ENCODE data around the gene MFSD11. TPM values are rescaled to one million over a fixed set of nuclear protein-coding genes. Genes with fewer than 3 reads are reported as not detected.
A peak's percentile ranks its signal among the peaks of the same experiment; 100 is the strongest.
"Not testable (repeated sequence)": the region's sequence is repeated elsewhere in the genome, so short reads cannot be mapped to it uniquely, and the experiment has no call there.

MFSD11 gene
- total and polyA plus RNA-seq, 2 of the 4 experiments (the other 2 are of a cell fraction): 12.3 to 16.1 TPM

- H2BK120ac ChIP-seq (ENCODE audit: low read depth, low read length); DNase-seq; ATAC-seq (ENCODE audit: low read depth); CTCF ChIA-PET; H2BK5ac ChIP-seq (ENCODE audit: low read depth, low read length, poor library complexity, severe bottlenecking); H3K4me1 ChIP-seq (ENCODE audit: control insufficient read depth, insufficient read depth, low read length); H3K9me1 ChIP-seq (ENCODE audit: insufficient read depth, low read length); H3K4ac ChIP-seq (ENCODE audit: low read depth, low read length); H3K18ac ChIP-seq (ENCODE audit: low read depth, low read length); H3K4me2 ChIP-seq (ENCODE audit: low read depth, low read length); in situ Hi-C loops (cut with MboI; ENCODE audit: low sequenced_read_pairs); H3K14ac ChIP-seq (replicated peaks; ENCODE audit: low read depth, low read length); H2BK15ac ChIP-seq (ENCODE audit: low read depth, low read length); H2AFZ ChIP-seq (replicated peaks; ENCODE audit: low read length, poor library complexity); BruUV-seq (replicated peaks); H3K4me3 ChIP-seq (ENCODE audit: insufficient read depth, low read depth, low read length); H3K56ac ChIP-seq (ENCODE audit: extremely low read depth, insufficient read depth, low read length); H4K5ac ChIP-seq (ENCODE audit: low read depth, low read length); H3K23ac ChIP-seq (ENCODE audit: low read depth, low read length); H2BK20ac ChIP-seq (ENCODE audit: low read depth, low read length); intact Hi-C loops (cut with micrococcal nuclease); H3K27ac ChIP-seq (ENCODE audit: insufficient read depth, low read length); dilution Hi-C loops (cut with HindIII; ENCODE audit: low sequenced_read_pairs, unreplicated experiment); H4K91ac ChIP-seq (ENCODE audit: insufficient read depth, low read depth, low read length); H2AK5ac ChIP-seq (ENCODE audit: low read depth, low read length); H3K9ac ChIP-seq (ENCODE audit: low read depth, low read length); H3K27me3 ChIP-seq (ENCODE audit: control insufficient read depth, insufficient read depth, low read length); H2AK9ac ChIP-seq (replicated peaks; ENCODE audit: low read depth, low read length, poor library complexity); H4K8ac ChIP-seq (ENCODE audit: low read depth in 2 of 2, low read length in 2 of 2); POLR2A ChIA-PET (ENCODE audit: unreplicated experiment); H3K9me3 ChIP-seq (ENCODE audit: control insufficient read depth, insufficient read depth, low read length): not testable (repeated sequence)
- Histone ChIP-seq H4K20me1 (ENCODE audit: insufficient read depth, low read length) (peaks cover 41% of the 10 kb centered on the region), H3K36me3 (ENCODE audit: control insufficient read depth, insufficient read depth, low read length) (peaks cover 53% of the 10 kb centered on the region), H3K79me1 (ENCODE audit: low read depth in 1 of 2, low read length in 2 of 2) (peaks cover 38 to 79% of the 10 kb centered on the region in 2 experiments)
- 100% methylated on average over 2 of the region's 8 CpGs; no CpG with 5 or more reads in 1 of the 2 experiments for whole genome bisulfite sequencing, 2 experiments (ENCODE audit: extremely low coverage in 2 of 2, insufficient read length in 1 of 2)
- TF ChIP-seq POLR2A (IDR thresholded peaks at IDR 0.05; ENCODE audit: low read depth, low read length): peak; percentile 25; the same call in 1 of the 2 replicates
Observed at GRCh38 chr17:76722977-76723376, 14.9 kb upstream of the MFSD11 start.

Measured in IMR-90 (cell line).